K562 (cell line): ENCODE measurements around the gene UBXN10. TPM values are rescaled to one million over a fixed set of nuclear protein-coding genes. Genes with fewer than 3 reads are reported as not detected.

Experiments used
- ATAC-seq: fragments of 200-7000 bp; cut with Tn5 transposase; 3 replicates; pipeline ENCODE4 v1.9.1; 2020; ENCODE audit warnings: moderate library complexity
- BruUV-seq: library from RNA; stranded (reverse); fragments of 400-500 nt; replicated peaks from 2 replicates; lab custom pipeline; 2021; lab: Mats Ljungman, UMichigan
- CTCF ChIA-PET: fragments of 300-600 bp; formaldehyde crosslinking; extraction: SDS; loops from one replicate; lab custom pipeline; 2021; ENCODE audit warnings: low intra/inter-chr PET ratio; lab: Yijun Ruan, JAX
- POLR2A ChIA-PET: fragments of 300-600, 350-650 bp; sonication (Branson Sonifier 250); formaldehyde crosslinking; extraction: SDS; loops from one replicate; lab custom pipeline; 2021; ENCODE audit warnings: antibody characterized with exemption, inconsistent platforms; lab: Yijun Ruan, JAX
- DNase-seq, 4 experiments: peaks; one replicate each; pipeline versions ENCODE4 v3.0.0 to v3.0.0-alpha.2; 2011 to 2018; ENCODE audit warnings: low spot score in 3 of 4, mixed read lengths in 3 of 4; ENCODE audit errors: extremely low read depth in 1 of 4
- FAIRE-seq: peaks from 2 replicates; lab custom pipeline; 2011; peaks lifted over from hg19 to GRCh38; lab: Jason Lieb, UNC
- H2AFZ ChIP-seq: 2 replicates; pipeline ENCODE4 v1.6.0; 2011; ENCODE audit warnings: low read depth, low read length, control low read depth, inconsistent platforms
- H3K27ac ChIP-seq: fragments of 200-600 bp; 3 replicates; pipeline ENCODE4 v1.8.0; 2011; ENCODE audit warnings: low read depth, mild to moderate bottlenecking, control low read depth, inconsistent platforms, low read length, moderate library complexity, mixed read lengths; ENCODE audit errors: extremely low read depth
- H3K27me3 ChIP-seq, 2 experiments: fragments of 300-600 bp in 1 of 2; 2 replicates in 1 of 2; 3 replicates in 1 of 2; pipeline versions ENCODE4 v1.6.0 to v1.8.0; 2011; ENCODE audit warnings: inconsistent platforms in 2 of 2, low read length in 2 of 2, mild to moderate bottlenecking in 1 of 2, mixed read lengths in 1 of 2, moderate library complexity in 1 of 2; ENCODE audit not compliant: control insufficient read depth in 2 of 2, insufficient read depth in 2 of 2
- H3K36me3 ChIP-seq: fragments of 300-600 bp; 3 replicates; pipeline ENCODE4 v1.8.0; 2011; ENCODE audit warnings: mild to moderate bottlenecking, low read length, inconsistent platforms; ENCODE audit not compliant: control insufficient read depth, insufficient read depth
- H3K4me1 ChIP-seq, 2 experiments: fragments of 200-600 bp in 1 of 2; replicated peaks in 1 of 2; 2 replicates in 1 of 2; 3 replicates in 1 of 2; pipeline versions ENCODE4 v1.5.1 to v1.8.0; 2011; ENCODE audit warnings: inconsistent platforms in 2 of 2, low read length in 2 of 2, mild to moderate bottlenecking in 1 of 2, mixed read lengths in 1 of 2, moderate library complexity in 1 of 2; ENCODE audit not compliant: control insufficient read depth in 2 of 2, insufficient read depth in 2 of 2
- H3K4me2 ChIP-seq: 2 replicates; pipeline ENCODE4 v1.6.1; 2011; ENCODE audit warnings: low read length, control low read depth, inconsistent platforms, mixed read lengths; ENCODE audit not compliant: insufficient read depth
- H3K4me3 ChIP-seq: fragments of 200-600 bp; sonication (generic), shearing (Covaris generic); 2 replicates; pipeline ENCODE4 v1.5.1; 2016; ENCODE audit warnings: control low read depth, inconsistent platforms
- H3K79me2 ChIP-seq: fragments of 200-600 bp; 3 replicates; pipeline ENCODE4 v1.8.0; 2011; ENCODE audit warnings: low read length, inconsistent platforms; ENCODE audit not compliant: control insufficient read depth, insufficient read depth
- H3K9ac ChIP-seq, 2 experiments: 2 replicates each; pipeline versions ENCODE4 v1.6.0 to v1.6.1; 2011; ENCODE audit warnings: low read depth in 2 of 2, low read length in 2 of 2, control low read depth in 1 of 2, inconsistent platforms in 1 of 2, mild to moderate bottlenecking in 1 of 2, mixed read lengths in 1 of 2; ENCODE audit not compliant: insufficient read depth in 1 of 2
- H3K9me1 ChIP-seq: one replicate; pipeline ENCODE4 v1.6.0; 2011; ENCODE audit warnings: inconsistent platforms, mild to moderate bottlenecking, low read length, moderate library complexity; ENCODE audit not compliant: control insufficient read depth, insufficient read depth
- H3K9me3 ChIP-seq: replicated peaks from 2 replicates; pipeline ENCODE4 v1.5.1; 2011; ENCODE audit warnings: low read depth, low read length, inconsistent platforms; ENCODE audit not compliant: control insufficient read depth, insufficient read depth
- H4K20me1 ChIP-seq: replicated peaks from 2 replicates; pipeline ENCODE4 v1.6.1; 2011; ENCODE audit warnings: low read length, inconsistent platforms, mixed read lengths; ENCODE audit not compliant: control insufficient read depth, insufficient read depth
- ASH1L ChIP-seq: fragments of 450-650 bp; IDR thresholded peaks from 2 replicates; pipeline ENCODE4 v1.6.1; 2018; ENCODE audit warnings: borderline replicate concordance, mild to moderate bottlenecking, low read depth; ENCODE audit not compliant: partially characterized antibody
- ATF4 ChIP-seq: fragments of 450-650 bp; formaldehyde crosslinking; IDR thresholded peaks from 2 replicates; pipeline ENCODE4 v1.4.0; 2022; ENCODE audit warnings: mild to moderate bottlenecking, moderate library complexity
- EP300 ChIP-seq: IDR thresholded peaks from 2 replicates; pipeline ENCODE4 v1.6.1; 2012; ENCODE audit warnings: low read length, improper control_type of control experiment
- HMG20B ChIP-seq: fragments of 250-450 bp; sonication (Bioruptor Pico); IDR thresholded peaks from 2 replicates; pipeline ENCODE4 v1.5.0; 2021; ENCODE audit warnings: mild to moderate bottlenecking
- MCM2 ChIP-seq: fragments of 450-650 bp; IDR thresholded peaks from 2 replicates; pipeline ENCODE4 v1.6.1; 2017; ENCODE audit warnings: low read depth, mild to moderate bottlenecking
- MECOM ChIP-seq: fragments of 250-450 bp; sonication (Bioruptor Pico); IDR thresholded peaks from 2 replicates; pipeline ENCODE4 v1.8.0; 2022; ENCODE audit warnings: inconsistent platforms
- NBN ChIP-seq: fragments of 450-650 bp; IDR thresholded peaks from 2 replicates; pipeline ENCODE4 v1.6.1; 2016; ENCODE audit warnings: low read depth, mild to moderate bottlenecking
- NFRKB ChIP-seq: fragments of 450-650 bp; IDR thresholded peaks from 2 replicates; pipeline ENCODE4 v1.6.1; 2016; ENCODE audit warnings: low read depth
- PKNOX1 ChIP-seq: fragments of 450-650 bp; IDR thresholded peaks from 2 replicates; pipeline ENCODE4 v1.6.1; 2016
- RBFOX2 ChIP-seq: fragments of 200-400 bp; formaldehyde crosslinking; IDR thresholded peaks from 2 replicates; pipeline ENCODE4 v1.6.1; 2017; ENCODE audit warnings: low read depth, mild to moderate bottlenecking, low read length, moderate library complexity
- SETDB1 ChIP-seq: IDR thresholded peaks from one replicate; pipeline ENCODE4 v1.6.1; 2012; ENCODE audit warnings: low read length, control low read depth, inconsistent platforms
- TAF1 ChIP-seq: IDR thresholded peaks from 2 replicates; pipeline ENCODE4 v1.6.1; 2011; ENCODE audit warnings: mild to moderate bottlenecking, low read length, moderate library complexity; ENCODE audit not compliant: insufficient read depth, control insufficient read depth, severe bottlenecking; ENCODE audit errors: extremely low read depth
- TEAD1 ChIP-seq, 2 experiments: fragments of 450-650 bp in 1 of 2; sonication (generic) in 1 of 2; formaldehyde crosslinking; IDR thresholded peaks; 2 replicates each; pipeline versions ENCODE4 v1.4.0 to v1.8.0; 2020 to 2022; ENCODE audit warnings: mild to moderate bottlenecking in 2 of 2, missing genetic modification reagents in 1 of 2
- ZBTB17 ChIP-seq: fragments of 450-650 bp; formaldehyde crosslinking; IDR thresholded peaks from 2 replicates; pipeline ENCODE4 v1.4.0; 2020; ENCODE audit warnings: mild to moderate bottlenecking
- ZNF165 ChIP-seq: fragments of 250-450 bp; sonication (Bioruptor Pico); IDR thresholded peaks from 2 replicates; pipeline ENCODE4 v1.4.0; 2020; ENCODE audit warnings: borderline replicate concordance
- ZNF212 ChIP-seq: fragments of 450-650 bp; formaldehyde crosslinking; IDR thresholded peaks from 2 replicates; pipeline ENCODE4 v1.4.0; 2020; ENCODE audit warnings: mild to moderate bottlenecking
- ZNF584 ChIP-seq: fragments of 200-800 bp; sonication (Bioruptor generic); IDR thresholded peaks from 2 replicates; pipeline ENCODE4 v1.6.1; 2016; ENCODE audit warnings: low read depth, mild to moderate bottlenecking, missing genetic modification characterization, missing compliant biosample characterization
- WGBS: fragments of 100-300 bp; shearing (Covaris generic); methylation state at CpG from one replicate; pipeline ENCODE4 v1.1.6; 2016; ENCODE audit warnings: low coverage, mixed read lengths; ENCODE audit not compliant: insufficient coverage; ENCODE audit errors: missing lambda C conversion rate; 5-methylcytosine and 5-hydroxymethylcytosine counted together
- in situ Hi-C: fragments of 300-500 bp; cut with MboI; formaldehyde crosslinking; loops from 4 replicates; pipeline ENCODE4 v1.15.0; 2018; ENCODE audit warnings: inconsistent platforms, mixed read lengths
- intact Hi-C: fragments of 100-400 bp; cut with micrococcal nuclease; formaldehyde crosslinking; loops from 2 replicates; pipeline ENCODE4 v1.14.2; 2022
- polyA plus RNA-seq, 8 experiments: library from polyadenylated mRNA; depleted of rRNA in 4 of 8; stranded (reverse) in 5 of 8; unstranded in 3 of 8; fragments of >200 nt; fragmentation: Nextera tagmentation in 2 of 8; fragmentation: Illumina TruSeq in 1 of 8; extraction: Ambion mirVana in 2 of 8; extraction: Trizol in 1 of 8; gene quantifications; 2 replicates each; pipeline versions ENCODE4 v1.2.1 to v1.2.3, GENCODE V29; 2011 to 2014; ENCODE audit warnings: inconsistent platforms in 1 of 8, missing spikeins in 1 of 8
- total RNA-seq, 7 experiments: library from RNA; depleted of rRNA in 6 of 7; stranded (reverse); fragments of >200 nt in 6 of 7; fragmentation: Illumina TruSeq in 2 of 7; extraction: Trizol in 2 of 7; gene quantifications; 2 replicates each; pipeline versions ENCODE4 v1.2.1 to v1.2.3, GENCODE V29; 2011 to 2021; ENCODE audit warnings: low replicate concordance in 1 of 7

The UBXN10 gene
- total and polyA plus RNA-seq, 9 of the 15 experiments (the other 6 are each of a cell fraction or from before 2014, with no cell fraction given): 10.7 to 17.7 (median 13.6) TPM

- no peak for TF ChIP-seq RBFOX2
- no peak for TF ChIP-seq NFRKB
Measured at GRCh38 chr1:20192364-20192763, 6.5 kb downstream of the UBXN10 start (continued).

- in situ Hi-C loops (no loop called here), intact Hi-C loops (no loop called here)
- TF ChIP-seq ZNF165 (CRISPR knock-in tag) (no peak), NBN (no peak), ZBTB17 (CRISPR knock-in tag) (no peak), PKNOX1 (no peak), TAF1 (no peak), ATF4 (CRISPR knock-in tag) (no peak), ASH1L (no peak), TEAD1 (CRISPR knock-in tag; IDR thresholded peaks at IDR 0.05) (0 out of 4 replicates have a peak, but pooled peaks of 1 of the 2 experiments have one; percentile 19), HMG20B (CRISPR knock-in tag) (no peak), ZNF584 (CRISPR knock-in tag) (peak; percentile 70; the same call in 1 of the 2 replicates), MECOM (CRISPR knock-in tag) (no peak), EP300 (no peak), MCM2 (no peak), SETDB1 (no peak), ZNF212 (no peak)
- Histone ChIP-seq H3K4me2 (no peak overlapping the region), H3K79me2 (peaks cover 29% of the 10 kb centered on the region), H3K36me3 (peaks cover 33% of the 10 kb centered on the region; the same call in 2 of the 3 replicates), H4K20me1 (no peaks in the 10 kb centered on the region), H3K27ac (no peak overlapping the region), H3K9me1 (no peaks in the 10 kb centered on the region), H3K9ac (no peak overlapping the region), H2AFZ (no peak overlapping the region), H3K4me3 (no peak overlapping the region), H3K4me1 (peaks cover 39 to 61% of the 10 kb centered on the region in 2 experiments), H3K27me3 (no peaks in the 10 kb centered on the region), H3K9me3 (no peaks in the 10 kb centered on the region)
- POLR2A ChIA-PET: interaction anchor here (0.7 to 2.7 kb wide), 8 partner anchors 10 to 469 kb away, joined by 3 to 10 read pairs (median 4); no protein-coding TSS in a partner anchor
- CTCF ChIA-PET: no interaction called here
- 83% methylated on average over 1 of the region's 1 CpG for WGBS
- BruUV-seq: no TSS peak
- no peak for FAIRE-seq
- no peak for ATAC-seq
- no peak for DNase-seq
Measured at GRCh38 chr1:20192871-20193411, 7.0 kb downstream of the UBXN10 start.
